Activated naive CD4-positive, alpha-beta T cell treated with anti-CD3 and anti-CD28 coated beads, Interleukin-2, amount 50 U/mL, for 24 hours (primary cell): ENCODE measurements around the gene ZNF423.

Experiments
- H3K27ac Mint-ChIP-seq: one replicate; pipeline ENCODE4 v1.8.0; 2021; ENCODE audit warnings: mild to moderate bottlenecking, mixed read lengths
- H3K27me3 Mint-ChIP-seq: one replicate; pipeline ENCODE4 v1.8.0; 2021; ENCODE audit warnings: mixed read lengths
- H3K36me3 Mint-ChIP-seq: one replicate; pipeline ENCODE4 v1.8.0; 2021; ENCODE audit warnings: mixed read lengths
- H3K4me1 Mint-ChIP-seq: one replicate; pipeline ENCODE4 v1.8.0; 2021; ENCODE audit warnings: mixed read lengths
- H3K4me3 Mint-ChIP-seq: one replicate; pipeline ENCODE4 v1.8.0; 2021; ENCODE audit warnings: mild to moderate bottlenecking, mixed read lengths
- H3K9me3 Mint-ChIP-seq: one replicate; pipeline ENCODE4 v1.8.0; 2021; ENCODE audit warnings: mixed read lengths

Gene ZNF423

GRCh38 chr16:49548325-49548970, 307.5 kb downstream of the ZNF423 start:
- H3K4me1 Mint-ChIP-seq: no peaks in the 10 kb centered on the region
- no peaks in the 10 kb centered on the region for H3K9me3 Mint-ChIP-seq
- H3K27ac Mint-ChIP-seq: no peak overlapping the region
- no peaks in the 10 kb centered on the region for H3K36me3 Mint-ChIP-seq
- no peaks in the 10 kb centered on the region for H3K27me3 Mint-ChIP-seq
- no peak overlapping the region for H3K4me3 Mint-ChIP-seq

- Mint-ChIP-seq H3K27me3 (no peaks in the 10 kb centered on the region), H3K4me1 (no peaks in the 10 kb centered on the region), H3K4me3 (no peak overlapping the region), H3K27ac (no peak overlapping the region), H3K9me3 (no peaks in the 10 kb centered on the region), H3K36me3 (no peaks in the 10 kb centered on the region)
Observed at GRCh38 chr16:49547448-49547847, 308.5 kb downstream of the ZNF423 start.

- Mint-ChIP-seq H3K27ac (no peak overlapping the region), H3K9me3 (no peaks in the 10 kb centered on the region), H3K4me3 (no peak overlapping the region), H3K4me1 (no peaks in the 10 kb centered on the region), H3K36me3 (no peaks in the 10 kb centered on the region), H3K27me3 (no peaks in the 10 kb centered on the region)
Observed at GRCh38 chr16:49546735-49547134, 309.2 kb downstream of the ZNF423 start.

- Mint-ChIP-seq H3K36me3 (no peaks in the 10 kb centered on the region), H3K27ac (no peak overlapping the region), H3K9me3 (no peaks in the 10 kb centered on the region), H3K27me3 (no peaks in the 10 kb centered on the region), H3K4me3 (no peak overlapping the region), H3K4me1 (no peaks in the 10 kb centered on the region)
Observed at GRCh38 chr16:49545741-49546448, 310.0 kb downstream of the ZNF423 start.

GRCh38 chr16:49545243-49545642, 310.7 kb downstream of the ZNF423 start:
- Mint-ChIP-seq H3K36me3 (no peaks in the 10 kb centered on the region), H3K27ac (no peak overlapping the region), H3K27me3 (no peaks in the 10 kb centered on the region), H3K9me3 (no peaks in the 10 kb centered on the region), H3K4me1 (no peaks in the 10 kb centered on the region), H3K4me3 (no peak overlapping the region)

GRCh38 chr16:49544828-49545227, 311.1 kb downstream of the ZNF423 start:
- H3K27me3 Mint-ChIP-seq: no peaks in the 10 kb centered on the region
- H3K36me3 Mint-ChIP-seq: no peaks in the 10 kb centered on the region
- no peak overlapping the region for H3K4me3 Mint-ChIP-seq
- H3K9me3 Mint-ChIP-seq: no peaks in the 10 kb centered on the region
- H3K27ac Mint-ChIP-seq: no peak overlapping the region
- no peaks in the 10 kb centered on the region for H3K4me1 Mint-ChIP-seq

- no peaks in the 10 kb centered on the region for H3K36me3 Mint-ChIP-seq
- H3K4me3 Mint-ChIP-seq: no peak overlapping the region
- H3K27me3 Mint-ChIP-seq: no peaks in the 10 kb centered on the region
- H3K4me1 Mint-ChIP-seq: no peaks in the 10 kb centered on the region
- H3K27ac Mint-ChIP-seq: no peak overlapping the region
- H3K9me3 Mint-ChIP-seq: no peaks in the 10 kb centered on the region
Observed at GRCh38 chr16:49543631-49543946, 312.3 kb downstream of the ZNF423 start.

GRCh38 chr16:49542946-49543630, 312.8 kb downstream of the ZNF423 start:
- Mint-ChIP-seq H3K27me3 (no peaks in the 10 kb centered on the region), H3K4me3 (no peak overlapping the region), H3K36me3 (no peaks in the 10 kb centered on the region), H3K27ac (no peak overlapping the region), H3K4me1 (no peaks in the 10 kb centered on the region), H3K9me3 (no peaks in the 10 kb centered on the region)

GRCh38 chr16:49542391-49542891, 313.5 kb downstream of the ZNF423 start:
- Mint-ChIP-seq H3K4me1 (no peaks in the 10 kb centered on the region), H3K27ac (no peak overlapping the region), H3K36me3 (no peaks in the 10 kb centered on the region), H3K9me3 (no peaks in the 10 kb centered on the region), H3K4me3 (no peak overlapping the region), H3K27me3 (no peaks in the 10 kb centered on the region)

- Mint-ChIP-seq H3K4me3 (no peak overlapping the region), H3K4me1 (no peaks in the 10 kb centered on the region), H3K27ac (no peak overlapping the region), H3K9me3 (no peaks in the 10 kb centered on the region), H3K27me3 (no peaks in the 10 kb centered on the region), H3K36me3 (no peaks in the 10 kb centered on the region)
Observed at GRCh38 chr16:49540836-49541235, 315.1 kb downstream of the ZNF423 start.

- H3K27me3 Mint-ChIP-seq: no peaks in the 10 kb centered on the region
- H3K27ac Mint-ChIP-seq: no peak overlapping the region
- no peaks in the 10 kb centered on the region for H3K36me3 Mint-ChIP-seq
- H3K4me3 Mint-ChIP-seq: no peak overlapping the region
- no peaks in the 10 kb centered on the region for H3K4me1 Mint-ChIP-seq
- no peaks in the 10 kb centered on the region for H3K9me3 Mint-ChIP-seq
Observed at GRCh38 chr16:49539758-49540157, 316.2 kb downstream of the ZNF423 start.

GRCh38 chr16:49537924-49538459, 317.9 kb downstream of the ZNF423 start:
- no peak overlapping the region for H3K4me3 Mint-ChIP-seq
- no peaks in the 10 kb centered on the region for H3K9me3 Mint-ChIP-seq
- H3K36me3 Mint-ChIP-seq: no peaks in the 10 kb centered on the region
- no peak overlapping the region for H3K27ac Mint-ChIP-seq
- H3K27me3 Mint-ChIP-seq: no peaks in the 10 kb centered on the region
- no peaks in the 10 kb centered on the region for H3K4me1 Mint-ChIP-seq

- Mint-ChIP-seq H3K9me3 (no peaks in the 10 kb centered on the region), H3K27ac (no peak overlapping the region), H3K4me3 (no peak overlapping the region), H3K36me3 (no peaks in the 10 kb centered on the region), H3K27me3 (no peaks in the 10 kb centered on the region), H3K4me1 (no peaks in the 10 kb centered on the region)
Observed at GRCh38 chr16:49534901-49535610, 320.9 kb downstream of the ZNF423 start.

GRCh38 chr16:49533422-49533821, 322.5 kb downstream of the ZNF423 start:
- Mint-ChIP-seq H3K27me3 (no peaks in the 10 kb centered on the region), H3K4me3 (no peak overlapping the region), H3K9me3 (no peaks in the 10 kb centered on the region), H3K4me1 (peaks cover 3% of the 10 kb centered on the region), H3K36me3 (no peaks in the 10 kb centered on the region), H3K27ac (no peak overlapping the region)

GRCh38 chr16:49532873-49533272, 323.0 kb downstream of the ZNF423 start:
- Mint-ChIP-seq H3K9me3 (no peaks in the 10 kb centered on the region), H3K36me3 (no peaks in the 10 kb centered on the region), H3K27me3 (no peaks in the 10 kb centered on the region), H3K27ac (no peak overlapping the region), H3K4me3 (no peak overlapping the region), H3K4me1 (peaks cover 8% of the 10 kb centered on the region)
